Measurements from ENCODE around the gene DTX2.
"Not testable (repeated sequence)": the region's sequence is repeated elsewhere in the genome, so short reads cannot be mapped to it uniquely, and the experiment has no call there.

DTX2 gene

GRCh38 chr7:76461464-76462101 lies at the start of gene DTX2:
Gene DTX2, plus strand, starts transcription at chr7:76461709. Its CDS starts 18,801 bp downstream, at chr7:76480510.
- DNase-seq: peak; percentile 22

GRCh38 chr7:76412249-76412648 lies 49.3 kb upstream of the DTX2 start:
- no peak for DNase-seq

GRCh38 chr7:76417654-76418310 lies 43.7 kb upstream of the DTX2 start:
- DNase-seq: not testable (repeated sequence)

- DNase-seq: not testable (repeated sequence)
Observed at GRCh38 chr7:76421097-76421496, 40.4 kb upstream of the DTX2 start.

GRCh38 chr7:76423666-76424412 lies 37.7 kb upstream of the DTX2 start:
- no peak for DNase-seq

GRCh38 chr7:76424413-76425111 lies 36.9 kb upstream of the DTX2 start, which contains the start of gene ZP3:
Gene ZP3, plus strand, starts transcription at chr7:76424950. Its CDS starts 15 bp downstream, at chr7:76424965.
- DNase-seq: no peak

- DNase-seq: no peak
Observed at GRCh38 chr7:76425156-76425555, 36.4 kb upstream of the DTX2 start.

- DNase-seq: not testable (repeated sequence)
Observed at GRCh38 chr7:76425558-76425957, 36.0 kb upstream of the DTX2 start.

- no peak for DNase-seq
Observed at GRCh38 chr7:76426246-76426645, 35.3 kb upstream of the DTX2 start.

- no peak for DNase-seq
Observed at GRCh38 chr7:76427635-76428034, 33.9 kb upstream of the DTX2 start.

- DNase-seq: no peak
Observed at GRCh38 chr7:76428149-76428823, 33.2 kb upstream of the DTX2 start.

GRCh38 chr7:76428868-76429805 lies 32.4 kb upstream of the DTX2 start:
- no peak for DNase-seq

- no peak for DNase-seq
Observed at GRCh38 chr7:76430211-76430610, 31.3 kb upstream of the DTX2 start.

- DNase-seq: no peak
Observed at GRCh38 chr7:76430836-76431235, 30.7 kb upstream of the DTX2 start.

GRCh38 chr7:76437873-76438272 lies 23.6 kb upstream of the DTX2 start:
- DNase-seq: peak; percentile 75

- not testable (repeated sequence) for DNase-seq
Observed at GRCh38 chr7:76439120-76439888, 22.2 kb upstream of the DTX2 start.

GRCh38 chr7:76440404-76440803 lies 21.1 kb upstream of the DTX2 start:
- not testable (repeated sequence) for DNase-seq

- not testable (repeated sequence) for DNase-seq
Observed at GRCh38 chr7:76441792-76442191, 19.7 kb upstream of the DTX2 start.

- DNase-seq: not testable (repeated sequence)
Observed at GRCh38 chr7:76442664-76443446, 18.7 kb upstream of the DTX2 start.

GRCh38 chr7:76443846-76444245 lies 17.7 kb upstream of the DTX2 start:
- peak; percentile 15 for DNase-seq
